VCaP (cell line): Measurements from ENCODE around the gene SCAPER.
"Not testable (repeated sequence)": the region's sequence is repeated elsewhere in the genome, so short reads cannot be mapped to it uniquely, and the experiment has no call there.

Source experiments
- H3K27ac ChIP-seq: fragments of 450-650 bp; 2 replicates; pipeline ENCODE4 v1.5.1; 2017
- CTCF ChIP-seq: fragments of 450-650 bp; conservative IDR thresholded peaks from 2 replicates; pipeline ENCODE4 v1.5.1; 2017; ENCODE audit warnings: mild to moderate bottlenecking, moderate library complexity

Gene SCAPER

GRCh38 chr15:76448755-76449154 is 456.4 kb downstream of the SCAPER start:
- no peak overlapping the region for H3K27ac ChIP-seq
- TF ChIP-seq CTCF = no peak

GRCh38 chr15:76447728-76448441 is 457.3 kb downstream of the SCAPER start:
- no peak for TF ChIP-seq CTCF
- H3K27ac ChIP-seq = no peak overlapping the region

GRCh38 chr15:76440441-76440840 is 464.7 kb downstream of the SCAPER start:
- no peak for TF ChIP-seq CTCF

GRCh38 chr15:76439542-76439941 is 465.6 kb downstream of the SCAPER start:
- no peak for TF ChIP-seq CTCF
- no peak overlapping the region for H3K27ac ChIP-seq

More at GRCh38 chr15:76440441-76440840, 464.7 kb downstream of the SCAPER start:
- H3K27ac ChIP-seq = no peak overlapping the region

DNA sequence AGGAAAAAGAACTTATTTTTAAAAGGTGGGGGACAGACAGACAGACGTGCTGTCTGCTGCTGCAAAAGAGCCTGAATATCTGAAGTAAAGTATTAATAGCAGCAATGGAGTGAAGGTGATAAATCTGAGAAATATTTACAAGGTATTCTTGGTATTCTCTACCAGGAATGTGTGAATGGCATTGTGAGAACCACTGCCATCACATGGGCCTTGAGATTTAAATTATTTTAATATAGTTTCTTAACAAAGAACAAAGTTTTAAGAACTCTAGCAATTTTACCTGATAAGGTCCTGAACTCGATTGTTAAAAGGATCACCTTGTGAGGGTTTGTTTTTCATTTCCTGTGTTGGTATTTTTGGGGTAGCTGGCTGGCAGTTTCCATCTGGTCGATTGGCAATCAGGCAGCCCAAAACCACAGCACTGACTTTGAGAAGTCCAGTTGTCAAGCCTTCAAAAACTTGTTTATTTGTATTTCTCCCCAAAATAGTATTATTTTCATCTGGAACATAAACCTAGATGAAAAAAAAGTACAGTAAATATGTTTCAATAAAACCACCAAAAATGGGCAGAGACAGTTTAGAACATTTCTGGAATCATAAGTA is 471.2 kb downstream of the SCAPER start:
- no peak overlapping the region for H3K27ac ChIP-seq
- TF ChIP-seq CTCF = no peak

- H3K27ac ChIP-seq = not testable (repeated sequence)
These were observed 472.1 kb downstream of the SCAPER start for GRCh38 chr15:76433036-76433435.

DNA sequence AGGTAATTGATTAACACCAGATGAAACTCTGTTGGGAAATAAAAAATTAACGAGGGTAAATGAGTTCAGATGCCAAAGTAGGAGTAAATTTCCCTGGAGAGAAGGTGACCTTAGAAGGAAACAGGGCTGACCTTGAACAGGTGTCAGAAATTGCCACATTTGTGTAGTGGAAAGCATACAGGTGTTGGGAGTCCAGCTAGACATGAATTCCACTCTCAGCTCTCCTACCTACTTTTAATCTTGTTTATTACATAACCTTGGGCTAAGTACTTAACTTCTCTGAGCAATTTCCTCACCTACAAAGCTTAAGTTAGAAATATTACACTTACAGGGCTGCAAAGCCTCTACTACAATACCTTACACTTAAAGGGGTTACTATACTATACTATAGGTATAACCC is 472.5 kb downstream of the SCAPER start:
- no peak for TF ChIP-seq CTCF
- H3K27ac ChIP-seq = no peak overlapping the region

- no peak overlapping the region for H3K27ac ChIP-seq
- no peak for TF ChIP-seq CTCF
These were observed 473.2 kb downstream of the SCAPER start for GRCh38 chr15:76431971-76432370.

DNA sequence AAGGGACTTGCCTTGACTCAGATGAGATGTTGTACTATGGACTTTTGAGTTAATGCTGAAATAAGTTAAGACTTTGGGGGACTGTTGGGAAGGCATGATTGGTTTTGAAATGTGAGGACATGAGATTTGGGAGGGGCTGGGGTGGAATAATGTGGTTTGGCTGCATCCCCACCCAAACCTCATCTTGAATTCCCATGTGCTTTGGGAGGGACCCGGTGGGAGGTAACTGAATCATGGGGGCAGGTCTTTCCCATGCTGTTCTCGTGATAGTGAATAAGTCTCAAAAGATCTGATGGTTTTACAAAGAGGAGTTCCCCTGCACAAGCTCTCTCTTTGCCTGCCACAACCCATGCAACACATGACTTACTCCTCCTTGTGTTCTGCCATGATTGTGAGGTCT is 474.4 kb downstream of the SCAPER start:
- not testable (repeated sequence) for H3K27ac ChIP-seq
